ENCODE measurements around the gene FAM180A. TPM values are rescaled to one million over a fixed set of nuclear protein-coding genes. Genes with fewer than 3 reads are reported as not detected.

FAM180A gene
- polyA plus RNA-seq, 1 of the 3 experiments (the other 2 are of a cell fraction) = 0.08 TPM

DNA sequence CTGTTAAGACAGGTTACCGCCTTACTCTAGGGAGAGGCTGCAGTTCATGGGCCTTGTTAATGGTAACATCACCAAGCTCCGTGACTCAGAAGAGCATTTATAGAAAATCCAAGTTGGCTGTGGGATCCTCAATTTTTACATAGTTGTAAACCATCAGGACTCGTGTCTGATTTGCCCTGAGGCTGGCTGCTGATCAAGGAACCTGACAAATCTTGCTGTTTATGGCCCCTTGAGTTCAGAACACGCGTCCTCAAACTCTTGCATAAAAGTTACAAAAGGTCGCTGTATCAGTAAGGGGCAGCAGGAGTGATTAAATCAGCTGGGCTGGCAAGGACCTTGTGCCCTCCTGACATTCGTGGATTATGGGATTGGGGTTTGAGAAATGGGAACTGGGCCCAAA is 25.2 kb downstream of the FAM180A start:
- Histone ChIP-seq H3K79me2 (ENCODE audit: insufficient read depth) (no peaks in the 10 kb centered on the region), H3K9ac (no peak overlapping the region), H2AFZ (ENCODE audit: low read depth) (no peak overlapping the region), H4K20me1 (ENCODE audit: insufficient read depth) (no peaks in the 10 kb centered on the region), H3K27ac (ENCODE audit: low read depth in 2 of 2, low read length in 1 of 2) (no peak overlapping the region), H3K4me2 (no peak overlapping the region), H3K9me3 (no peaks in the 10 kb centered on the region), H3K27me3 (ENCODE audit: insufficient read depth) (no peaks in the 10 kb centered on the region), H3K4me3 (ENCODE audit: low read depth in 2 of 2, low read length in 1 of 2) (no peak overlapping the region), H3K36me3 (replicated peaks in 1 of 2; ENCODE audit: control insufficient read depth in 1 of 2, insufficient read depth in 2 of 2, low read length in 1 of 2) (no peaks in the 10 kb centered on the region), H3K9me2 (no peaks in the 10 kb centered on the region), H3F3A (replicated peaks; ENCODE audit: insufficient read depth) (no peaks in the 10 kb centered on the region), H3K4me1 (ENCODE audit: control insufficient read depth in 1 of 2, insufficient read depth in 2 of 2, low read depth in 1 of 2, low read length in 1 of 2) (peaks cover 0 to 7% of the 10 kb centered on the region in 2 experiments; a peak in 1 of 4 replicates)
- ChIA-PET CTCF (interaction anchor here (1.8 kb wide), 1 partner anchor 12 kb away, joined by 6 read pairs; no protein-coding TSS in a partner anchor), POLR2A (no interaction called here)
- 82% methylated on average over 7 of the region's 7 CpGs for WGBS (ENCODE audit: low lambda C conversion rate)
- no peak for DNase-seq
- TF ChIP-seq FOXM1 (IDR thresholded peaks at IDR 0.05; ENCODE audit: low read depth) (no peak), RCOR1 (IDR thresholded peaks at IDR 0.05; ENCODE audit: low read length) (no peak), CHD2 (IDR thresholded peaks at IDR 0.05; ENCODE audit: low read length, partially characterized antibody) (no peak), RFX5 (IDR thresholded peaks at IDR 0.05; ENCODE audit: low read length) (no peak), POLR2AphosphoS5 (IDR thresholded peaks at IDR 0.05; ENCODE audit: low read depth, low read length) (no peak), TCF12 (IDR thresholded peaks at IDR 0.05) (no peak), TEAD4 (IDR thresholded peaks at IDR 0.05; ENCODE audit: borderline replicate concordance, insufficient read depth) (no peak), NFIC (IDR thresholded peaks at IDR 0.05; ENCODE audit: borderline replicate concordance) (no peak), RXRA (IDR thresholded peaks at IDR 0.05; ENCODE audit: borderline replicate concordance, low read depth) (no peak), FOXJ3 (CRISPR knock-in tag; IDR thresholded peaks at IDR 0.05) (no peak), SIN3A (IDR thresholded peaks at IDR 0.05; ENCODE audit: borderline replicate concordance, low read depth, low read length) (no peak), JUND (IDR thresholded peaks at IDR 0.05) (no peak), GABPA (IDR thresholded peaks at IDR 0.05; ENCODE audit: low read depth) (no peak)
- TF ChIP-seq, protein P1, sequence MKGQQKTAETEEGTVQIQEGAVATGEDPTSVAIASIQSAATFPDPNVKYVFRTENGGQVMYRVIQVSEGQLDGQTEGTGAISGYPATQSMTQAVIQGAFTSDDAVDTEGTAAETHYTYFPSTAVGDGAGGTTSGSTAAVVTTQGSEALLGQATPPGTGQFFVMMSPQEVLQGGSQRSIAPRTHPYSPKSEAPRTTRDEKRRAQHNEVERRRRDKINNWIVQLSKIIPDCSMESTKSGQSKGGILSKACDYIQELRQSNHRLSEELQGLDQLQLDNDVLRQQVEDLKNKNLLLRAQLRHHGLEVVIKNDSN (IDR thresholded peaks at IDR 0.05; ENCODE audit: borderline replicate concordance, low read depth) = no peak
- TF ChIP-seq, protein P2, sequence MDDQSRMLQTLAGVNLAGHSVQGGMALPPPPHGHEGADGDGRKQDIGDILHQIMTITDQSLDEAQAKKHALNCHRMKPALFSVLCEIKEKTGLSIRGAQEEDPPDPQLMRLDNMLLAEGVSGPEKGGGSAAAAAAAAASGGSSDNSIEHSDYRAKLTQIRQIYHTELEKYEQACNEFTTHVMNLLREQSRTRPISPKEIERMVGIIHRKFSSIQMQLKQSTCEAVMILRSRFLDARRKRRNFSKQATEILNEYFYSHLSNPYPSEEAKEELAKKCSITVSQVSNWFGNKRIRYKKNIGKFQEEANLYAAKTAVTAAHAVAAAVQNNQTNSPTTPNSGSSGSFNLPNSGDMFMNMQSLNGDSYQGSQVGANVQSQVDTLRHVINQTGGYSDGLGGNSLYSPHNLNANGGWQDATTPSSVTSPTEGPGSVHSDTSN (IDR thresholded peaks at IDR 0.05) = no peak
- TF ChIP-seq, protein P3, sequence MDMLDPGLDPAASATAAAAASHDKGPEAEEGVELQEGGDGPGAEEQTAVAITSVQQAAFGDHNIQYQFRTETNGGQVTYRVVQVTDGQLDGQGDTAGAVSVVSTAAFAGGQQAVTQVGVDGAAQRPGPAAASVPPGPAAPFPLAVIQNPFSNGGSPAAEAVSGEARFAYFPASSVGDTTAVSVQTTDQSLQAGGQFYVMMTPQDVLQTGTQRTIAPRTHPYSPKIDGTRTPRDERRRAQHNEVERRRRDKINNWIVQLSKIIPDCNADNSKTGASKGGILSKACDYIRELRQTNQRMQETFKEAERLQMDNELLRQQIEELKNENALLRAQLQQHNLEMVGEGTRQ (IDR thresholded peaks at IDR 0.05; ENCODE audit: borderline replicate concordance, low read depth, low read length) = no peak
- TF ChIP-seq, protein P4, sequence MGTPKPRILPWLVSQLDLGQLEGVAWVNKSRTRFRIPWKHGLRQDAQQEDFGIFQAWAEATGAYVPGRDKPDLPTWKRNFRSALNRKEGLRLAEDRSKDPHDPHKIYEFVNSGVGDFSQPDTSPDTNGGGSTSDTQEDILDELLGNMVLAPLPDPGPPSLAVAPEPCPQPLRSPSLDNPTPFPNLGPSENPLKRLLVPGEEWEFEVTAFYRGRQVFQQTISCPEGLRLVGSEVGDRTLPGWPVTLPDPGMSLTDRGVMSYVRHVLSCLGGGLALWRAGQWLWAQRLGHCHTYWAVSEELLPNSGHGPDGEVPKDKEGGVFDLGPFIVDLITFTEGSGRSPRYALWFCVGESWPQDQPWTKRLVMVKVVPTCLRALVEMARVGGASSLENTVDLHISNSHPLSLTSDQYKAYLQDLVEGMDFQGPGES (IDR thresholded peaks at IDR 0.05; ENCODE audit: low read depth, low read length) = no peak
